Pancreas (tissue), 10 donors: ENCODE results near the gene FRRS1L. TPM values are rescaled to one million over a fixed set of nuclear protein-coding genes. Genes with fewer than 3 reads are reported as not detected.

Source experiments
- ATAC-seq, 4 donors: fragments of 200-7000 bp; cut with Tn5 transposase; one replicate each; pipeline versions ENCODE4 v1.8.0 to v1.9.1; 2020; ENCODE audit warnings: mild to moderate bottlenecking in 4 of 4, moderate library complexity in 4 of 4
- DNase-seq, 6 donors: peaks; one replicate each; pipeline ENCODE4 v3.0.0-alpha.2; 2020
- FAIRE-seq: peaks from 2 replicates; lab custom pipeline; 2012; peaks lifted over from hg19 to GRCh38; lab: Jason Lieb, UNC
- H3K27ac ChIP-seq, 4 donors: fragments of 200-600 bp; sonication (generic); 1 replicate in 3 of 4; 2 replicates in 1 of 4; pipeline versions ENCODE4 v1.5.0 to v1.8.0; 2020
- H3K27me3 ChIP-seq, 4 donors: fragments of 200-600 bp; one replicate each; pipeline ENCODE4 v1.8.0; 2021
- H3K36me3 ChIP-seq, 3 donors: fragments of 200-600 bp; sonication (generic) in 1 of 3; one replicate each; pipeline versions ENCODE4 v1.5.0 to v1.8.0; 2020 to 2021
- H3K4me1 ChIP-seq, 3 donors: fragments of 200-600 bp; one replicate each; pipeline ENCODE4 v1.8.0; 2021
- H3K4me3 ChIP-seq, 4 donors: fragments of 200-600 bp; sonication (generic) in 2 of 4; one replicate each; pipeline versions ENCODE4 v1.5.0 to v1.8.0; 2020 to 2021
- H3K9me3 ChIP-seq, 4 donors: fragments of 200-600 bp; one replicate each; pipeline ENCODE4 v1.8.0; 2021
- CTCF ChIP-seq, 4 donors: fragments of 200-600 bp; sonication (generic) in 3 of 4; IDR thresholded peaks; one replicate each; pipeline versions ENCODE4 v1.5.0 to v1.8.0; 2021; ENCODE audit warnings: antibody characterized with exemption in 4 of 4
- WGBS, 2 donors: extraction: QIAGEN DNeasy Blood & Tissue Kit; methylation state at CpG; one replicate each; pipeline ENCODE4 v1.1.7; 2013; 5-methylcytosine and 5-hydroxymethylcytosine counted together
- intact Hi-C, 3 donors: fragments of 100-400 bp; cut with DNase I; formaldehyde crosslinking; loops; one replicate each; pipeline versions ENCODE4 v1.11.1 to v1.14.2; 2022
- polyA plus RNA-seq, 2 donors: library from polyadenylated mRNA; stranded (reverse); fragments of 200-250 nt; gene quantifications; one replicate each; pipeline ENCODE4 v1.2.3, GENCODE V29; 2013
- total RNA-seq, 6 donors: library from RNA; stranded (reverse); fragmentation: NEBNext Ultra II Directional in 4 of 6; extraction: Animal tissue kit (Norgen Biotek cat#: 25700) in 4 of 6; gene quantifications; one replicate each; pipeline versions ENCODE4 v1.2.1 to v1.2.4, GENCODE V29; 2021 to 2023
- donor health status: healthy with polysubstance abuse.
- donor health status: DM: no; HTN: no; CAD: no; lungs with moderate emphysema.
- donor health status: DM: no; HTN: no; CAD: no.
- donor health status: control.
- donor health status: control.
- donor health status: Bipolar disorder and iron deficiency.
- donor health status: DM: yes; HTN: yes; CAD: no.
- donor health status: DM: no; HTN: no; CAD: no.
- donor health status: DM: no; HTN: no; CAD: no.
- donor health status: DM: yes; HTN: yes; CAD: no.

FRRS1L gene
- total and polyA plus RNA-seq, 8 donors, result 0.19 to 3.0 (median 0.80) TPM

- Histone ChIP-seq H3K27me3 (no peaks in the 10 kb centered on the region), H3K4me1 (peaks cover 20 to 40% (median 37%) of the 10 kb centered on the region in 3 donors), H3K4me3 (peak overlapping the region; percentile 74 to 97 (median 95)), H3K9me3 (no peaks in the 10 kb centered on the region), H3K27ac (peak overlapping the region; percentile 85 to 90 (median 87)), H3K36me3 (no peaks in the 10 kb centered on the region)
- ATAC-seq (peak; percentile 1 to 6 (median 4)), DNase-seq (peak in 1 of 6 donors; percentile 46), FAIRE-seq (no peak)
- TF ChIP-seq CTCF (IDR thresholded peaks at IDR 0.05), result no peak
- intact Hi-C loops, result no loop called here
- WGBS, 2 donors, result 0% methylated on average over 29 of the region's 29 CpGs
Measured at GRCh38 chr9:109118808-109119438, 48.1 kb downstream of the FRRS1L start.

GRCh38 chr9:109117856-109118807 lies 48.9 kb downstream of the FRRS1L start:
- FAIRE-seq (no peak), DNase-seq (peak in 3 of 6 donors; percentile 28 to 55 (median 40)), ATAC-seq (peak; percentile 14 to 45 (median 24))
- Histone ChIP-seq H3K4me1 (peaks cover 26 to 48% (median 45%) of the 10 kb centered on the region in 3 donors), H3K27ac (peak overlapping the region in 3 of 4 donors; percentile 85 to 90 (median 88)), H3K36me3 (no peaks in the 10 kb centered on the region), H3K27me3 (no peaks in the 10 kb centered on the region), H3K9me3 (no peaks in the 10 kb centered on the region), H3K4me3 (peak overlapping the region; percentile 74 to 97 (median 95))
- intact Hi-C loops, result no loop called here
- 12 to 13% methylated on average over 14 of the region's 14 CpGs for WGBS, 2 donors
- no peak for TF ChIP-seq CTCF (IDR thresholded peaks at IDR 0.05)

GRCh38 chr9:109115931-109116526 lies 51.0 kb downstream of the FRRS1L start:
- WGBS, 2 donors, result 67 to 75% methylated on average over 3 of the region's 3 CpGs
- peak in 1 of 6 donors; percentile 54 for DNase-seq
- intact Hi-C loops, result no loop called here
- FAIRE-seq, result no peak
- no peak for TF ChIP-seq CTCF (IDR thresholded peaks at IDR 0.05)
- no peak overlapping the region for H3K27ac ChIP-seq
- peaks cover 31 to 60% (median 51%) of the 10 kb centered on the region in 3 donors for H3K4me1 ChIP-seq
- no peak overlapping the region for H3K4me3 ChIP-seq
- no peak for ATAC-seq
- H3K36me3 ChIP-seq, result no peaks in the 10 kb centered on the region
- no peaks in the 10 kb centered on the region for H3K27me3 ChIP-seq
- no peaks in the 10 kb centered on the region for H3K9me3 ChIP-seq

- intact Hi-C loops, result no loop called here
- Histone ChIP-seq H3K9me3 (no peaks in the 10 kb centered on the region), H3K36me3 (no peaks in the 10 kb centered on the region), H3K27ac (peak overlapping the region in 3 of 4 donors; percentile 37 to 50 (median 43)), H3K4me1 (peaks cover 38 to 68% (median 60%) of the 10 kb centered on the region in 3 donors), H3K27me3 (no peaks in the 10 kb centered on the region), H3K4me3 (no peak overlapping the region)
- peak in 1 of 4 donors; percentile 7 for ATAC-seq
- TF ChIP-seq CTCF (IDR thresholded peaks at IDR 0.05), result no peak
- WGBS, 2 donors, result 41 to 49% methylated on average over 3 of the region's 3 CpGs
- no peak for FAIRE-seq
- no peak for DNase-seq
Measured at GRCh38 chr9:109114670-109115069, 52.4 kb downstream of the FRRS1L start.
